K562 (cell line): Measurements from ENCODE around the gene ETNK1. TPM values are rescaled to one million over a fixed set of nuclear protein-coding genes. Genes with fewer than 3 reads are reported as not detected.

ENCODE experiments used
- ATAC-seq: fragments of 200-7000 bp; cut with Tn5 transposase; 3 replicates; pipeline ENCODE4 v1.9.1; 2020; ENCODE audit warnings: moderate library complexity
- BruUV-seq: library from RNA; stranded (reverse); fragments of 400-500 nt; replicated peaks from 2 replicates; lab custom pipeline; 2021; lab: Mats Ljungman, UMichigan
- CTCF ChIA-PET: fragments of 300-600 bp; formaldehyde crosslinking; extraction: SDS; loops from one replicate; lab custom pipeline; 2021; ENCODE audit warnings: low intra/inter-chr PET ratio; lab: Yijun Ruan, JAX
- POLR2A ChIA-PET: fragments of 300-600, 350-650 bp; sonication (Branson Sonifier 250); formaldehyde crosslinking; extraction: SDS; loops from one replicate; lab custom pipeline; 2021; ENCODE audit warnings: antibody characterized with exemption, inconsistent platforms; lab: Yijun Ruan, JAX
- DNase-seq, 4 experiments: peaks; one replicate each; pipeline versions ENCODE4 v3.0.0 to v3.0.0-alpha.2; 2011 to 2018; ENCODE audit warnings: low spot score in 3 of 4, mixed read lengths in 3 of 4; ENCODE audit errors: extremely low read depth in 1 of 4
- FAIRE-seq: peaks from 2 replicates; lab custom pipeline; 2011; peaks lifted over from hg19 to GRCh38; lab: Jason Lieb, UNC
- H2AFZ ChIP-seq: 2 replicates; pipeline ENCODE4 v1.6.0; 2011; ENCODE audit warnings: low read depth, low read length, control low read depth, inconsistent platforms
- H3K27ac ChIP-seq: fragments of 200-600 bp; 3 replicates; pipeline ENCODE4 v1.8.0; 2011; ENCODE audit warnings: low read depth, mild to moderate bottlenecking, control low read depth, inconsistent platforms, low read length, moderate library complexity, mixed read lengths; ENCODE audit errors: extremely low read depth
- H3K27me3 ChIP-seq, 2 experiments: fragments of 300-600 bp in 1 of 2; 2 replicates in 1 of 2; 3 replicates in 1 of 2; pipeline versions ENCODE4 v1.6.0 to v1.8.0; 2011; ENCODE audit warnings: inconsistent platforms in 2 of 2, low read length in 2 of 2, mild to moderate bottlenecking in 1 of 2, mixed read lengths in 1 of 2, moderate library complexity in 1 of 2; ENCODE audit not compliant: control insufficient read depth in 2 of 2, insufficient read depth in 2 of 2
- H3K36me3 ChIP-seq: fragments of 300-600 bp; 3 replicates; pipeline ENCODE4 v1.8.0; 2011; ENCODE audit warnings: mild to moderate bottlenecking, low read length, inconsistent platforms; ENCODE audit not compliant: control insufficient read depth, insufficient read depth
- H3K4me1 ChIP-seq, 2 experiments: fragments of 200-600 bp in 1 of 2; replicated peaks in 1 of 2; 2 replicates in 1 of 2; 3 replicates in 1 of 2; pipeline versions ENCODE4 v1.5.1 to v1.8.0; 2011; ENCODE audit warnings: inconsistent platforms in 2 of 2, low read length in 2 of 2, mild to moderate bottlenecking in 1 of 2, mixed read lengths in 1 of 2, moderate library complexity in 1 of 2; ENCODE audit not compliant: control insufficient read depth in 2 of 2, insufficient read depth in 2 of 2
- H3K4me2 ChIP-seq: 2 replicates; pipeline ENCODE4 v1.6.1; 2011; ENCODE audit warnings: low read length, control low read depth, inconsistent platforms, mixed read lengths; ENCODE audit not compliant: insufficient read depth
- H3K4me3 ChIP-seq: fragments of 200-600 bp; sonication (generic), shearing (Covaris generic); 2 replicates; pipeline ENCODE4 v1.5.1; 2016; ENCODE audit warnings: control low read depth, inconsistent platforms
- H3K79me2 ChIP-seq: fragments of 200-600 bp; 3 replicates; pipeline ENCODE4 v1.8.0; 2011; ENCODE audit warnings: low read length, inconsistent platforms; ENCODE audit not compliant: control insufficient read depth, insufficient read depth
- H3K9ac ChIP-seq, 2 experiments: 2 replicates each; pipeline versions ENCODE4 v1.6.0 to v1.6.1; 2011; ENCODE audit warnings: low read depth in 2 of 2, low read length in 2 of 2, control low read depth in 1 of 2, inconsistent platforms in 1 of 2, mild to moderate bottlenecking in 1 of 2, mixed read lengths in 1 of 2; ENCODE audit not compliant: insufficient read depth in 1 of 2
- H3K9me1 ChIP-seq: one replicate; pipeline ENCODE4 v1.6.0; 2011; ENCODE audit warnings: inconsistent platforms, mild to moderate bottlenecking, low read length, moderate library complexity; ENCODE audit not compliant: control insufficient read depth, insufficient read depth
- H3K9me3 ChIP-seq: replicated peaks from 2 replicates; pipeline ENCODE4 v1.5.1; 2011; ENCODE audit warnings: low read depth, low read length, inconsistent platforms; ENCODE audit not compliant: control insufficient read depth, insufficient read depth
- H4K20me1 ChIP-seq: replicated peaks from 2 replicates; pipeline ENCODE4 v1.6.1; 2011; ENCODE audit warnings: low read length, inconsistent platforms, mixed read lengths; ENCODE audit not compliant: control insufficient read depth, insufficient read depth
- REST ChIP-seq, 2 experiments: fragments of 450-650 bp; formaldehyde crosslinking in 1 of 2; IDR thresholded peaks; 2 replicates each; pipeline versions ENCODE4 v1.4.0 to v1.6.1; 2014 to 2020; ENCODE audit warnings: mild to moderate bottlenecking in 2 of 2, borderline replicate concordance in 1 of 2, low read depth in 1 of 2
- TSHZ1 ChIP-seq: fragments of 250-450 bp; sonication (Bioruptor Pico); IDR thresholded peaks from 2 replicates; pipeline ENCODE4 v1.4.0; 2020; ENCODE audit warnings: mild to moderate bottlenecking, moderate library complexity
- WGBS: fragments of 100-300 bp; shearing (Covaris generic); methylation state at CpG from one replicate; pipeline ENCODE4 v1.1.6; 2016; ENCODE audit warnings: low coverage, mixed read lengths; ENCODE audit not compliant: insufficient coverage; ENCODE audit errors: missing lambda C conversion rate; 5-methylcytosine and 5-hydroxymethylcytosine counted together
- in situ Hi-C: fragments of 300-500 bp; cut with MboI; formaldehyde crosslinking; loops from 4 replicates; pipeline ENCODE4 v1.15.0; 2018; ENCODE audit warnings: inconsistent platforms, mixed read lengths
- intact Hi-C: fragments of 100-400 bp; cut with micrococcal nuclease; formaldehyde crosslinking; loops from 2 replicates; pipeline ENCODE4 v1.14.2; 2022
- polyA plus RNA-seq, 8 experiments: library from polyadenylated mRNA; depleted of rRNA in 4 of 8; stranded (reverse) in 5 of 8; unstranded in 3 of 8; fragments of >200 nt; fragmentation: Nextera tagmentation in 2 of 8; fragmentation: Illumina TruSeq in 1 of 8; extraction: Ambion mirVana in 2 of 8; extraction: Trizol in 1 of 8; gene quantifications; 2 replicates each; pipeline versions ENCODE4 v1.2.1 to v1.2.3, GENCODE V29; 2011 to 2014; ENCODE audit warnings: inconsistent platforms in 1 of 8, missing spikeins in 1 of 8
- total RNA-seq, 7 experiments: library from RNA; depleted of rRNA in 6 of 7; stranded (reverse); fragments of >200 nt in 6 of 7; fragmentation: Illumina TruSeq in 2 of 7; extraction: Trizol in 2 of 7; gene quantifications; 2 replicates each; pipeline versions ENCODE4 v1.2.1 to v1.2.3, GENCODE V29; 2011 to 2021; ENCODE audit warnings: low replicate concordance in 1 of 7

ETNK1 gene
- total and polyA plus RNA-seq, 9 of the 15 experiments (the other 6 are each of a cell fraction or from before 2014, with no cell fraction given), result 10.0 to 70.5 (median 36.0) TPM

DNA sequence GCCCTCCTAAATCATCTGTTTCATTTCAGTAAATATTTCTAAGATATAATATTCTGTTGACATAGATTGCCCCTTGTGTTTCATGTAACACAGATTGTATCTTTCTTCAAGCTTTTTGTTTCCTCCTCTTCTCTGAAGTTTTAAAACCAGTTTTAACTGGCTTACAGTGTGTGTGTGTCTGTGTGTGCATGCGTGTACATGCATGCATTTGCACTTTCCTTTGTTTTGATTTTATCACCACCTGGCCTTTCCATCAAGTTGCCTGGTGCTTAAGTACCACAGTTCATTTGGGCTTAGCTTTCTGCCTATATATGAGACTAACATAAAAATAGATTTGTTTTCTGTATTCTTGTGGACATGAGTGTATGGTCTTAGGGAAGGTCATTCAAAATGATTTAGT is 31.9 kb downstream of the ETNK1 start:
- WGBS, result 93% methylated on average over 1 of the region's 1 CpG
- in situ Hi-C loops, result no loop called here
- Histone ChIP-seq H2AFZ (no peak overlapping the region), H3K9ac (no peak overlapping the region), H3K79me2 (peaks cover 46% of the 10 kb centered on the region), H3K27me3 (no peaks in the 10 kb centered on the region), H3K4me3 (no peak overlapping the region), H3K4me1 (no peaks in the 10 kb centered on the region), H3K9me1 (no peaks in the 10 kb centered on the region), H3K9me3 (no peaks in the 10 kb centered on the region), H3K4me2 (no peak overlapping the region), H3K36me3 (peaks cover 41% of the 10 kb centered on the region), H4K20me1 (no peaks in the 10 kb centered on the region), H3K27ac (no peak overlapping the region)
- ChIA-PET POLR2A (no interaction called here), CTCF (no interaction called here)
- ATAC-seq (no peak), DNase-seq (no peak), FAIRE-seq (no peak)
- intact Hi-C loops, result no loop called here
- TF ChIP-seq REST (IDR thresholded peaks at IDR 0.05; ENCODE audit: borderline replicate concordance) (peak; percentile 47), REST (CRISPR knock-in tag; IDR thresholded peaks at IDR 0.05; ENCODE audit: low read depth) (no peak), TSHZ1 (no peak)
- BruUV-seq, result no TSS peak
